GM19328 (cell line): ENCODE measurements around the gene MKX.
"Not testable (repeated sequence)": the region's sequence is repeated elsewhere in the genome, so short reads cannot be mapped to it uniquely, and the experiment has no call there.

Source experiments
- ATAC-seq: cut with Tn5 transposase; IDR thresholded peaks from one replicate; pipeline ENCODE4 v1.9.1; 2021; ENCODE audit warnings: mild to moderate bottlenecking, moderate library complexity; ENCODE audit not compliant: unreplicated experiment

MKX gene

GRCh38 chr10:27695088-27695487 lies 50.5 kb downstream of the MKX start:
- ATAC-seq = no peak

- no peak for ATAC-seq
These were observed 53.0 kb downstream of the MKX start for GRCh38 chr10:27692663-27693062.

- no peak for ATAC-seq
These were observed 56.6 kb downstream of the MKX start for GRCh38 chr10:27688991-27689390.

GRCh38 chr10:27688276-27688675 lies 57.3 kb downstream of the MKX start:
- no peak for ATAC-seq

GRCh38 chr10:27687743-27688142 lies 57.9 kb downstream of the MKX start:
- no peak for ATAC-seq

GRCh38 chr10:27687326-27687725 lies 58.3 kb downstream of the MKX start:
- ATAC-seq = no peak

GRCh38 chr10:27685681-27686080 lies 59.9 kb downstream of the MKX start:
- ATAC-seq = no peak

- ATAC-seq = no peak
These were observed 62.4 kb downstream of the MKX start for GRCh38 chr10:27683226-27683625.

- not testable (repeated sequence) for ATAC-seq
These were observed 63.8 kb downstream of the MKX start for GRCh38 chr10:27681795-27682194.

GRCh38 chr10:27680691-27681605 lies 64.7 kb downstream of the MKX start:
- no peak for ATAC-seq

- ATAC-seq = no peak
These were observed 65.5 kb downstream of the MKX start for GRCh38 chr10:27680006-27680557.

GRCh38 chr10:27679369-27679912 lies 66.2 kb downstream of the MKX start:
- no peak for ATAC-seq

GRCh38 chr10:27678166-27678565 lies 67.5 kb downstream of the MKX start:
- no peak for ATAC-seq

- ATAC-seq = no peak
These were observed 72.6 kb downstream of the MKX start for GRCh38 chr10:27673065-27673464.

GRCh38 chr10:27671821-27672220 lies 73.8 kb downstream of the MKX start:
- no peak for ATAC-seq

GRCh38 chr10:27664461-27664860 lies 81.2 kb downstream of the MKX start:
- ATAC-seq = no peak

- ATAC-seq = no peak
These were observed 82.0 kb downstream of the MKX start for GRCh38 chr10:27663621-27664020.

- no peak for ATAC-seq
These were observed 83.9 kb downstream of the MKX start for GRCh38 chr10:27661514-27662286.

- no peak for ATAC-seq
These were observed 84.9 kb downstream of the MKX start for GRCh38 chr10:27660711-27661110.

- ATAC-seq = no peak
These were observed 85.4 kb downstream of the MKX start for GRCh38 chr10:27660268-27660667.

- no peak for ATAC-seq
These were observed 85.8 kb downstream of the MKX start for GRCh38 chr10:27659786-27660185.
